Measurements from ENCODE around the gene FOXL3.

The FOXL3 gene

DNA sequence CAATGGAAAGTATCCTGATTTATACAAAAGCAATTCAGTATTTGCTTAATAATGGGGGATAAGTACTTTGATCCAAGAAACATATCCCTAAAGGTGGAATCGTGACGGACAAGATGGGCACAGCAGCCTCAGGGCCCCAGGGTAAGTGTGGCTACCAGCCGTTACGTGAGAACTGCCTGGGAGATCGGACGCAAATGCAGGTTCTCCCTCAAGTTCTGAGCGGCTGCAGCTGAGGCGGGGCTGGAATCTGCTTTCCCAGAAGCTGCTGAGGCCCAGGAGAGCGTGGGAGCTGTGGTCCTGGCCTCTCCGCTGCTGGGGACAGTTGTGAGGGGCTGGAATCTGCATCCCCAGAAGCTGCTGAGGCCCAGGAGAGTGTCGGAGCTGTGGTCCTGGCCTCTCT, 13.5 kb downstream of the FOXL3 start:
- Histone ChIP-seq H3F3A (ENCODE audit: control insufficient read depth, insufficient read depth) (no peaks in the 10 kb centered on the region), H3K4me2 (ENCODE audit: low read length) (no peak overlapping the region), H3K36me3 (ENCODE audit: control insufficient read depth, low read length) (no peaks in the 10 kb centered on the region), H3K4me1 (ENCODE audit: control insufficient read depth, low read length) (no peaks in the 10 kb centered on the region), H3K27me3 (ENCODE audit: control insufficient read depth, low read length) (no peaks in the 10 kb centered on the region), H3K4me3 (ENCODE audit: low read length) (no peak overlapping the region), H3K9me2 (replicated peaks; ENCODE audit: control insufficient read depth, low read length) (no peaks in the 10 kb centered on the region), H3K79me2 (ENCODE audit: control insufficient read depth, low read length) (no peaks in the 10 kb centered on the region), H3K9me3 (ENCODE audit: control insufficient read depth, insufficient read depth, low read length) (peaks cover 75% of the 10 kb centered on the region), H4K20me1 (ENCODE audit: control insufficient read depth, insufficient read depth, low read depth, low read length) (no peaks in the 10 kb centered on the region), H3K27ac (ENCODE audit: low read depth, low read length) (no peak overlapping the region)
- no peak for TF ChIP-seq EZH2phosphoT487 (IDR thresholded peaks at IDR 0.05; ENCODE audit: borderline replicate concordance, low read length)
- TF ChIP-seq, protein P1, sequence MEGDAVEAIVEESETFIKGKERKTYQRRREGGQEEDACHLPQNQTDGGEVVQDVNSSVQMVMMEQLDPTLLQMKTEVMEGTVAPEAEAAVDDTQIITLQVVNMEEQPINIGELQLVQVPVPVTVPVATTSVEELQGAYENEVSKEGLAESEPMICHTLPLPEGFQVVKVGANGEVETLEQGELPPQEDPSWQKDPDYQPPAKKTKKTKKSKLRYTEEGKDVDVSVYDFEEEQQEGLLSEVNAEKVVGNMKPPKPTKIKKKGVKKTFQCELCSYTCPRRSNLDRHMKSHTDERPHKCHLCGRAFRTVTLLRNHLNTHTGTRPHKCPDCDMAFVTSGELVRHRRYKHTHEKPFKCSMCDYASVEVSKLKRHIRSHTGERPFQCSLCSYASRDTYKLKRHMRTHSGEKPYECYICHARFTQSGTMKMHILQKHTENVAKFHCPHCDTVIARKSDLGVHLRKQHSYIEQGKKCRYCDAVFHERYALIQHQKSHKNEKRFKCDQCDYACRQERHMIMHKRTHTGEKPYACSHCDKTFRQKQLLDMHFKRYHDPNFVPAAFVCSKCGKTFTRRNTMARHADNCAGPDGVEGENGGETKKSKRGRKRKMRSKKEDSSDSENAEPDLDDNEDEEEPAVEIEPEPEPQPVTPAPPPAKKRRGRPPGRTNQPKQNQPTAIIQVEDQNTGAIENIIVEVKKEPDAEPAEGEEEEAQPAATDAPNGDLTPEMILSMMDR (IDR thresholded peaks at IDR 0.05; ENCODE audit: low read depth, low read length, poor library complexity, severe bottlenecking): no peak

DNA sequence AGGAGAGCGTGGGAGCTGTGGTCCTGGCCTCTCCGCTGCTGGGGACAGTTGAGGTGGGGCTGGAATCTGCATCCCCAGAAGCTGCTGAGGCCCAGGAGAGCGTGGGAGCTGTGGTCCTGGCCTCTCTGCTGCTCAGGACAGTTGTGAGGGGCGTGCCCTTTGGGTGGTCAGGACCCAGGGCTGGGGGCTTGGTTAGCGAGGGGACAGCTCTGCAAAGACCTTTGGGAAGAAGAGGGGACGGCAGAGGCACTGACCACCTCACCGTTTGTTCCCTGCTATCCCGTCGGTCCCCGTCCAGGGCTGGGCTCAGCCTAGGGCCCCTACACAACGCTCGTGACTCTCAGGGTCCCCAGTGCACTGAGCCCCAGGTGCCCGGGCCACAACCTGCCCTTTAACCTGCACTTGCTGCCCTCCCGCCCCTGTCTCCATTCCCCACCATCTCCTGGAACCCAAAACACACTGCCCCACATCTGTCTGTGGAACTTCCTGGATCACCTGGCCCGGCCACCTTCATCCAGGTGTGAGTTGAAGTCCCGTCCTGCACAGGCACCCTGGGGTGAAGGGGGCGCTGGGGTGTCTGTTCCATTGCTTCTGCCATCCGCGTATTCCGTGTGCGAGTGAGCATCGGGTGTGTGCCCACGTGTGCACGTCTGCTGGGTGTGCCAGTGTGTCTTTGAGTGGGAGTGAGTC, 14.1 kb downstream of the FOXL3 start:
- Histone ChIP-seq H3K4me3 (ENCODE audit: low read length) (no peak overlapping the region), H3F3A (ENCODE audit: control insufficient read depth, insufficient read depth) (no peaks in the 10 kb centered on the region), H4K20me1 (ENCODE audit: control insufficient read depth, insufficient read depth, low read depth, low read length) (no peaks in the 10 kb centered on the region), H3K79me2 (ENCODE audit: control insufficient read depth, low read length) (no peaks in the 10 kb centered on the region), H3K36me3 (ENCODE audit: control insufficient read depth, low read length) (no peaks in the 10 kb centered on the region), H3K4me1 (ENCODE audit: control insufficient read depth, low read length) (no peaks in the 10 kb centered on the region), H3K27me3 (ENCODE audit: control insufficient read depth, low read length) (no peaks in the 10 kb centered on the region), H3K9me2 (replicated peaks; ENCODE audit: control insufficient read depth, low read length) (no peaks in the 10 kb centered on the region), H3K9me3 (ENCODE audit: control insufficient read depth, insufficient read depth, low read length) (peaks cover 74% of the 10 kb centered on the region), H3K27ac (ENCODE audit: low read depth, low read length) (no peak overlapping the region), H3K4me2 (ENCODE audit: low read length) (no peak overlapping the region)
- TF ChIP-seq, protein P1 (IDR thresholded peaks at IDR 0.05; ENCODE audit: low read depth, low read length, poor library complexity, severe bottlenecking): no peak
- TF ChIP-seq EZH2phosphoT487 (IDR thresholded peaks at IDR 0.05; ENCODE audit: borderline replicate concordance, low read length): no peak

DNA sequence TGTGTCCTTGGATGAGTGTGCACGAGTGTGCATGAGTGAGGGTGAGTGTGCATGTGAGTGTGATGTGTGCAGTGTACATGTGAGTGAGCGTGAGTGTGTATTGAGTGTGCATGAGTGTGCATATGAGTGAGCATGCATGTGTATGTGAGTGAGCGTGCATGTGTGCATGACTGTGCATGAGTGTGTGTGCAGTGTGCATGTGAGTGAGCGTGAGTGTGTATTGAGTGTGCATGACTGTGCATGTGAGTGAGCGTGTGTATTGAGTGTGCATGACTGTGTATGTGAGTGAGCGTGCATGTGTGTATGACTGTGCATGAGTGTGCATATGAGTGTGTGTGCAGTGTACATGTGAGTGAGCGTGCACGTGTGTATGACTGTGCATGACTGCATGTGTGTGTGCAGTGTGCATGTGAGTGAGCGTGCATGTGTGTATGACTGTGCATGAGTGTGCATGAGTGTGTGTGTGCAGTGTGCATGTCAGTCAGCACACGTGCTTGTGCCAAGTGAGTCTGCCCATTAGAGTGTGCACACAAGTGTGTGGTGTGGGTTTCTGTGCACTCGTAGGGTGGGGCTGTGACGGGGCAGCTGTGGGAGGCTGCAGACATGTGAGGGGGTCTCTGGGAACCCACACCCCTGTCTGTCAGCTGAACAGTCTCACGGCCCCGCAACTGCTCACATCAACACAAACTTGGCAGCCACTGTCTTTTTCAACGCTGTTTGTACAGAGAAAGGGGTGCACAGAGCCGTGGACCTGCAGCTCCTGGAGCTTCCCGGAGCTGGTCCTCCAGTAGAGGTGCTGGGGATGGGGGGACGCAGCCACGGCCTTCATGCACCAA, 14.8 kb downstream of the FOXL3 start:
- Histone ChIP-seq H3K27ac (ENCODE audit: low read depth, low read length) (no peak overlapping the region), H3K4me2 (ENCODE audit: low read length) (no peak overlapping the region), H3K36me3 (ENCODE audit: control insufficient read depth, low read length) (no peaks in the 10 kb centered on the region), H3K4me1 (ENCODE audit: control insufficient read depth, low read length) (no peaks in the 10 kb centered on the region), H3K79me2 (ENCODE audit: control insufficient read depth, low read length) (no peaks in the 10 kb centered on the region), H4K20me1 (ENCODE audit: control insufficient read depth, insufficient read depth, low read depth, low read length) (no peaks in the 10 kb centered on the region), H3K9me3 (ENCODE audit: control insufficient read depth, insufficient read depth, low read length) (peaks cover 66% of the 10 kb centered on the region), H3K9me2 (replicated peaks; ENCODE audit: control insufficient read depth, low read length) (no peaks in the 10 kb centered on the region), H3K4me3 (ENCODE audit: low read length) (no peak overlapping the region), H3K27me3 (ENCODE audit: control insufficient read depth, low read length) (no peaks in the 10 kb centered on the region), H3F3A (ENCODE audit: control insufficient read depth, insufficient read depth) (no peaks in the 10 kb centered on the region)
- TF ChIP-seq, protein P1 (IDR thresholded peaks at IDR 0.05; ENCODE audit: low read depth, low read length, poor library complexity, severe bottlenecking): no peak
- TF ChIP-seq EZH2phosphoT487 (IDR thresholded peaks at IDR 0.05; ENCODE audit: borderline replicate concordance, low read length): no peak
